ENCODE measurements around the gene PTRHD1. TPM values are rescaled to one million over a fixed set of nuclear protein-coding genes. Genes with fewer than 3 reads are reported as not detected.

Gene PTRHD1
- total RNA-seq, 2 donors from 2014 or later: 37.2 to 38.2 TPM

DNA sequence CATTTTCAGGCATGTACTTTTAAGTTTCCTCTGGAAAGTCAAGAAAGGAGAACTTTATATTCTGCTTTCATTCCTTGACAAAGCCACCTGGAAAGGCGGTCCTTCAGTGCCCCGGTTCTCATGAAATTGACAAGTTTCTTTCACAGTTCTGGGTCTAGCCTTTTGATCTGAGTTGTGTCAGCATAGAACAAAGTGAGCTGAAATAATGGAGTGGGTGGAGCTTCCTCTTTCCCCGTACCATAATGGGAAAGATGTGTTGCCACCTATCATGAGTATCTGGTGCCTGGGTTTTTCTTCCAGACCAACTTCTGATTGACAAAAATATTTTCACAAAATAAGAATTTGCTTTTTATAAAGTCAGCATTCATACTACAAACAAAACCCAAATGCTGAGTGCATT is 49.3 kb downstream of the PTRHD1 start:
- Mint-ChIP-seq H3K9me3 (no peaks in the 10 kb centered on the region), H3K36me3 (ENCODE audit: low read depth) (peaks cover 8% of the 10 kb centered on the region)
- TF ChIP-seq, protein P1, sequence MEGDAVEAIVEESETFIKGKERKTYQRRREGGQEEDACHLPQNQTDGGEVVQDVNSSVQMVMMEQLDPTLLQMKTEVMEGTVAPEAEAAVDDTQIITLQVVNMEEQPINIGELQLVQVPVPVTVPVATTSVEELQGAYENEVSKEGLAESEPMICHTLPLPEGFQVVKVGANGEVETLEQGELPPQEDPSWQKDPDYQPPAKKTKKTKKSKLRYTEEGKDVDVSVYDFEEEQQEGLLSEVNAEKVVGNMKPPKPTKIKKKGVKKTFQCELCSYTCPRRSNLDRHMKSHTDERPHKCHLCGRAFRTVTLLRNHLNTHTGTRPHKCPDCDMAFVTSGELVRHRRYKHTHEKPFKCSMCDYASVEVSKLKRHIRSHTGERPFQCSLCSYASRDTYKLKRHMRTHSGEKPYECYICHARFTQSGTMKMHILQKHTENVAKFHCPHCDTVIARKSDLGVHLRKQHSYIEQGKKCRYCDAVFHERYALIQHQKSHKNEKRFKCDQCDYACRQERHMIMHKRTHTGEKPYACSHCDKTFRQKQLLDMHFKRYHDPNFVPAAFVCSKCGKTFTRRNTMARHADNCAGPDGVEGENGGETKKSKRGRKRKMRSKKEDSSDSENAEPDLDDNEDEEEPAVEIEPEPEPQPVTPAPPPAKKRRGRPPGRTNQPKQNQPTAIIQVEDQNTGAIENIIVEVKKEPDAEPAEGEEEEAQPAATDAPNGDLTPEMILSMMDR (conservative IDR thresholded peaks at IDR 0.05): no peak

DNA sequence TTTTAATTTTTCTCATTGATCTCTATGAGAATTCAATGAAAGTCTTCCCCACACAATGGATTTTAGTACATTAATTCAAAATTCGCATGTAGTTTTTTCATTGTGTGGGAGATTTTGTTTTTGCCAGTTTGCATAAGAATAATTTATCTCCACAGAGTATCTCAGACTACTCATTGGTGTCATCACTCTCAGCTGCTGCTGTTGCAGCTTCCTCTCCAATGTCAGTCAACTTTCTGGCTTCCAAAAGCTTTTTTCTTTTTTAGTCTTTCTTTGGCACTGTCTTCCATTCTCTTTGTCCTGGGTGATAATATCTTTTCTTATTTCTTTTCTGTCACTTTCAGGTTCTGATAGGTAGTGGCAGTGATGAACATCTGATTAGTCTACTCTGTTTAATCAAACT is 50.5 kb downstream of the PTRHD1 start:
- H3K9ac ChIP-seq (ENCODE audit: extremely low read depth, low read length, poor library complexity, severe bottlenecking): no peak overlapping the region
- DNase-seq: no peak
- Mint-ChIP-seq H3K36me3 (ENCODE audit: low read depth) (peaks cover 8% of the 10 kb centered on the region), H3K4me3 (no peak overlapping the region), H3K4me1 (no peaks in the 10 kb centered on the region), H3K27me3 (ENCODE audit: insufficient read depth) (no peaks in the 10 kb centered on the region), H3K27ac (no peak overlapping the region), H3K9me3 (no peaks in the 10 kb centered on the region)
- H3K27me3 ChIP-seq (ENCODE audit: control insufficient read depth, insufficient read depth, low read length, poor library complexity, severe bottlenecking): no peaks in the 10 kb centered on the region
- H3K4me1 ChIP-seq (ENCODE audit: control insufficient read depth, insufficient read depth, low read length): no peaks in the 10 kb centered on the region
- no peak overlapping the region for H3K27ac ChIP-seq (ENCODE audit: low read depth, low read length)
- H3K9me3 ChIP-seq (ENCODE audit: control insufficient read depth, low read length): no peaks in the 10 kb centered on the region
- H3K36me3 ChIP-seq (ENCODE audit: control insufficient read depth, insufficient read depth, low read length): no peaks in the 10 kb centered on the region
- TF ChIP-seq, protein P1 (conservative IDR thresholded peaks at IDR 0.05): no peak
- H3K4me3 ChIP-seq (ENCODE audit: low read length): no peak overlapping the region
- 100% methylated on average over 1 of the region's 1 CpG; no CpG with 5 or more reads in 1 of the 2 experiments for WGBS, 2 experiments (ENCODE audit: insufficient coverage in 1 of 2, insufficient read length in 1 of 2)

More for the DNA sequence above, 49.3 kb downstream of the PTRHD1 start:
- Histone ChIP-seq H3K9me3 (ENCODE audit: control insufficient read depth, low read length) (no peaks in the 10 kb centered on the region), H3K36me3 (ENCODE audit: control insufficient read depth, insufficient read depth, low read length) (no peaks in the 10 kb centered on the region), H3K4me3 (ENCODE audit: low read length) (no peak overlapping the region), H3K9ac (ENCODE audit: extremely low read depth, low read length, poor library complexity, severe bottlenecking) (no peak overlapping the region), H3K27ac (ENCODE audit: low read depth, low read length) (no peak overlapping the region), H3K4me1 (ENCODE audit: control insufficient read depth, insufficient read depth, low read length) (no peaks in the 10 kb centered on the region), H3K27me3 (ENCODE audit: control insufficient read depth, insufficient read depth, low read length, poor library complexity, severe bottlenecking) (no peaks in the 10 kb centered on the region)
- 90% methylated on average over 3 of the region's 3 CpGs; no CpG with 5 or more reads in 1 of the 2 experiments for WGBS, 2 experiments (ENCODE audit: insufficient coverage in 1 of 2, insufficient read length in 1 of 2)
- Mint-ChIP-seq H3K27ac (no peak overlapping the region), H3K4me3 (no peak overlapping the region), H3K27me3 (ENCODE audit: insufficient read depth) (no peaks in the 10 kb centered on the region), H3K4me1 (no peaks in the 10 kb centered on the region)
- DNase-seq: no peak

DNA sequence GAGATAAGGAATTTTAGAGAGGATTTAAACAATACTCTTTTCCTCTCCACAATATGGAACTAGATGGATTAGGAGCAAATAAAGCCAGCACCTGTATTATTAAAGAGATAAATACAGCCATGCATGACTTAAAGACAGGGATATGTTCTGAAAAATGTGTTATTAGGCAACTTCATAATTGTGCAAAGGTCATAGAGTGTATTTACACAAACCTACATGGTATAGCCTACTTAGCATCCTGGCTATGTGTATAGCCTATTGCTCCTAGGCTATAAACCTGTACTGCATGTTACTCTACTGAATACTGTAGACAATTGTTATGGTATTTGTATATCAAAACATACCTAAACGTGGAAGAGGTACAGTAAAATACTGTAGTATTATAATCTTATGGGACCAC is 53.0 kb downstream of the PTRHD1 start:
- no peak for DNase-seq
- Histone ChIP-seq H3K4me1 (ENCODE audit: control insufficient read depth, insufficient read depth, low read length) (no peaks in the 10 kb centered on the region), H3K9me3 (ENCODE audit: control insufficient read depth, low read length) (no peaks in the 10 kb centered on the region), H3K27me3 (ENCODE audit: control insufficient read depth, insufficient read depth, low read length, poor library complexity, severe bottlenecking) (no peaks in the 10 kb centered on the region), H3K9ac (ENCODE audit: extremely low read depth, low read length, poor library complexity, severe bottlenecking) (no peak overlapping the region), H3K4me3 (ENCODE audit: low read length) (no peak overlapping the region), H3K27ac (ENCODE audit: low read depth, low read length) (no peak overlapping the region), H3K36me3 (ENCODE audit: control insufficient read depth, insufficient read depth, low read length) (no peaks in the 10 kb centered on the region)
- TF ChIP-seq, protein P1 (conservative IDR thresholded peaks at IDR 0.05): no peak
- Mint-ChIP-seq H3K27ac (no peak overlapping the region), H3K9me3 (no peaks in the 10 kb centered on the region), H3K27me3 (ENCODE audit: insufficient read depth) (no peaks in the 10 kb centered on the region), H3K36me3 (ENCODE audit: low read depth) (peaks cover 6% of the 10 kb centered on the region), H3K4me3 (no peak overlapping the region), H3K4me1 (peaks cover 3% of the 10 kb centered on the region)
- WGBS, 2 experiments (ENCODE audit: insufficient coverage in 1 of 2, insufficient read length in 1 of 2): 90 to 100% methylated on average over 1 of the region's 1 CpG

Other genes with a start within 250 kb of the PTRHD1 start
- gene CENPO, start within 50 bp of the PTRHD1 start, total RNA-seq: 10 to 100 TPM; 27.3 to 40.3 TPM
- 10 to 100 TPM; 29.8 to 41.2 TPM for gene ADCY3, start 126.8 kb upstream of the PTRHD1 start, total RNA-seq
- gene DNAJC27, start 178.6 kb upstream of the PTRHD1 start, total RNA-seq: 1 to 10 TPM; 6.2 to 6.5 TPM
- gene EFR3B, start 248.7 kb upstream of the PTRHD1 start, total RNA-seq: 10 to 100 TPM; 11.0 to 11.8 TPM